ENCODE measurements around the gene OR51B6. TPM values are rescaled to one million over a fixed set of nuclear protein-coding genes. Genes with fewer than 3 reads are reported as not detected.
"Not testable (repeated sequence)": the region's sequence is repeated elsewhere in the genome, so short reads cannot be mapped to it uniquely, and the experiment has no call there.

Gene OR51B6
- polyA plus RNA-seq, 1 experiment = not detected

DNA sequence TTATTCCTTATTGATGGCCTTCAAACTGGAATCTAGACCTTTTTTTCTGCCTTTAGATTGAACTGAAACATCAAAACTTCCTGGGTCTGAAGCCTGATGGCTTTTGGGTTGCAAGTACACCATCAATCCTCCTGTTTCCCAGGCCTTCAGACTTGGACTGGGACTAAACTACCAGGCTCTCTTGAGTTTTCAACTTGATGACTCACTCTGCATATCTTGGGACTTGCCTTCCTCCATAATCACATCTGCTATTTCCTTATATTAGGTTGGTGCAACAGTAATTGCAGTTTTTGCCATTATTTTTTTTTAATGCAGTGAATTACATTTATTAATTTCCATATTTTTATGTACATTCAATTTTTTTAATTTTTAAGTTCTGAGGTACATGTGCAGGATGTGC, 15.0 kb upstream of the OR51B6 start:
- Histone ChIP-seq H3K27me3 (ENCODE audit: control insufficient read depth, insufficient read depth, low read length) (no peaks in the 10 kb centered on the region), H3K36me3 (ENCODE audit: control insufficient read depth, insufficient read depth, low read length) (no peaks in the 10 kb centered on the region), H3K4me3 (ENCODE audit: low read depth, low read length) (no peak overlapping the region)
- POLR2A ChIA-PET = no interaction called here
- CTCF ChIA-PET = interaction anchor here (0.8 kb wide), 1 partner anchor 94 kb away, joined by 3 read pairs; no protein-coding TSS in a partner anchor
- TF ChIP-seq, protein P1, sequence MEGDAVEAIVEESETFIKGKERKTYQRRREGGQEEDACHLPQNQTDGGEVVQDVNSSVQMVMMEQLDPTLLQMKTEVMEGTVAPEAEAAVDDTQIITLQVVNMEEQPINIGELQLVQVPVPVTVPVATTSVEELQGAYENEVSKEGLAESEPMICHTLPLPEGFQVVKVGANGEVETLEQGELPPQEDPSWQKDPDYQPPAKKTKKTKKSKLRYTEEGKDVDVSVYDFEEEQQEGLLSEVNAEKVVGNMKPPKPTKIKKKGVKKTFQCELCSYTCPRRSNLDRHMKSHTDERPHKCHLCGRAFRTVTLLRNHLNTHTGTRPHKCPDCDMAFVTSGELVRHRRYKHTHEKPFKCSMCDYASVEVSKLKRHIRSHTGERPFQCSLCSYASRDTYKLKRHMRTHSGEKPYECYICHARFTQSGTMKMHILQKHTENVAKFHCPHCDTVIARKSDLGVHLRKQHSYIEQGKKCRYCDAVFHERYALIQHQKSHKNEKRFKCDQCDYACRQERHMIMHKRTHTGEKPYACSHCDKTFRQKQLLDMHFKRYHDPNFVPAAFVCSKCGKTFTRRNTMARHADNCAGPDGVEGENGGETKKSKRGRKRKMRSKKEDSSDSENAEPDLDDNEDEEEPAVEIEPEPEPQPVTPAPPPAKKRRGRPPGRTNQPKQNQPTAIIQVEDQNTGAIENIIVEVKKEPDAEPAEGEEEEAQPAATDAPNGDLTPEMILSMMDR (IDR thresholded peaks at IDR 0.05; ENCODE audit: insufficient read depth, low read depth, low read length) = no peak
- no peak for DNase-seq (ENCODE audit: low read depth)

DNA sequence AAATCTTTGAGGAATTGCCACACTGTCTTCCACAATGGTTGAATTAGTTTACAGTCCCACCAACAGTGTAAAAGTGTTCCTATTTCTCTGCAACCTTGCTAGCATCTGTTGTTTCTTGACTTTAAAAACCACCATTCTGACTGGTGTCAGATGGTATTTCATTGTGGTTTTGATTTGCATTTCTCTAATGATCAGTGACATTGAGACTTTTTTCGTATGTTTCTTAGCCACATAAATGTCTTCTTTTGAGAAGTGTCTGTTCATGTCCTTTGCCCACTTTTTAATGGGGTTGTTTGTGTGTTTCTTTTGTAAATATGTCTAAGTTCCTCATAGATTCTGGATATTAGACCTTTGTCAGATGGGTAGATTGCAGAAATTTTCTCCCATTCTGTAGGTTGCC, 14.1 kb upstream of the OR51B6 start:
- H3K27me3 ChIP-seq (ENCODE audit: control insufficient read depth, insufficient read depth, low read length); DNase-seq (ENCODE audit: low read depth); H3K36me3 ChIP-seq (ENCODE audit: control insufficient read depth, insufficient read depth, low read length); H3K4me3 ChIP-seq (ENCODE audit: low read depth, low read length); CTCF ChIA-PET; POLR2A ChIA-PET: not testable (repeated sequence)

DNA sequence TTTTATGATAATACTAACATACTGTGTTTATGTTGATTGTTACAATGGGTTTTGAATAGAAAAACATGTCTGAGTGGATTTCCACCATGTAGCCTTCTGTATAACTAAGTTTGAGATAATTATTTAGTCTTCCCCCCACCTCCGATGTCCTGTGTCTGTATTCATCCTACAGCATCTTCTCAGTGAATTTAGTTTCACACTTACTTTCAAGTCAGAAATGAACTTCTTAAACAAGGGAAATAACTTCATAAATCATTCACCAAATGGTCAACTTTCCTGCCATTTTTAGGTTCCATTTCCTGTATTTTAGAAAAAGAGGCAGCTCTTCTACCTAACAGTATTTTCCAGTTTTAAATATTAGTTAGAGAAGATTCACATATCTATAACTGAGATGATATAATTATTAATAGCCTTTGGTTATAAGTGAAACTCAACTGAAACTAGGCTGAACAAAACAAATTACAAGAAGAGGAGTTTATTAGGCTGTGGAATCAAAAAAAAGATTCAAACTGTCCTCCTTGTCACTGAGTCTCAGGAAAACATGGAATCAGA, 11.5 kb upstream of the OR51B6 start:
- H3K36me3 ChIP-seq (ENCODE audit: control insufficient read depth, insufficient read depth, low read length) = no peaks in the 10 kb centered on the region
- H3K4me3 ChIP-seq (ENCODE audit: low read depth, low read length) = no peak overlapping the region
- no peak for DNase-seq (ENCODE audit: low read depth)
- TF ChIP-seq, protein P1 (IDR thresholded peaks at IDR 0.05; ENCODE audit: insufficient read depth, low read depth, low read length) = no peak
- POLR2A ChIA-PET = no interaction called here
- H3K27me3 ChIP-seq (ENCODE audit: control insufficient read depth, insufficient read depth, low read length) = no peaks in the 10 kb centered on the region
- CTCF ChIA-PET = no interaction called here

DNA sequence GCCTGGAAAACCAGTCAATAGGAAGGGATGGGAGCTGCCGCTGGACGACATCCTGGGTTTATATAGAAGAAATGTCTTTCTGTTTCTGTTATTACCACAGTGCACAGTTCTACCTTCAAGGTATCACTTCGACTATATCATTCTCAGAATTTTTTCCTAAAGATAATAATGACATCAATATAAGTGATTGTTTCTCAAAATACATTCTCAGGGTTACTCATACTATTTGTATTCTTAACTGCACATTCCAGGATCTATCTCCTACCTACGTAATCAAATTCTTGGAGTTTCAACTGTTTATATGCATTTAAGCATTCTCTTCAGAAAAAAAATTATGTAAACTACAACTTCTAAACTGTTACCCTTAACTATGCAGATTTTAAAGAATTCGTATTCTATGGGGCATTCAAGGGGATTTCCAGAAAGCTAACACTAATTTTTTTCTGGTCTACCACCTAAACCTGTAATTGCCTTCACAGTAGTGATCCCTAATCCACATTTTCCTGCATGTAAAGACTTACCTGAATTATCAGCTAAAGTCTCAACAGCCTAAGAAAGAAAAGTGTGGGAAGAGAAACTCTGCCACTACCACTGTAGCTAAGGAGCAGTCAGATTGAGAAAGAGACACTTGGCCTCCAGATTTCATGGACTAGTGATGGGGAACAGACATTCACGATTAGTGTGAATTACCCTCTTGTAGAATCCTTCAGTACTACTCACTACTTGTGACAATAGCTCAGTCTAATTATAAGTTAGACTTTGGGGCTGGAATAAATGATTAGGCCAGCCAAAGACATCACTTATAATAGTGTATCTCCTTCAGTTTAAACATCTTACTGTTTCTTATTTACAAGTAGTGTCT, 7.6 kb upstream of the OR51B6 start, which contains the start of gene OR51B5:
Gene OR51B5, minus strand, starts transcription at position 51 of the 862 bp plus-strand sequence. Its CDS starts 0 bp downstream, at position 51.
- Histone ChIP-seq H3K36me3 (ENCODE audit: control insufficient read depth, insufficient read depth, low read length) (no peaks in the 10 kb centered on the region), H3K27me3 (ENCODE audit: control insufficient read depth, insufficient read depth, low read length) (no peaks in the 10 kb centered on the region), H3K4me3 (ENCODE audit: low read depth, low read length) (no peak within 1 kb of the TSS)
- ChIA-PET POLR2A (no interaction called here), CTCF (interaction anchor here (0.5 kb wide), 1 partner anchor 219 kb away, joined by 3 read pairs; no protein-coding TSS in a partner anchor)
- DNase-seq (ENCODE audit: low read depth) = no peak
- TF ChIP-seq, protein P1 (IDR thresholded peaks at IDR 0.05; ENCODE audit: insufficient read depth, low read depth, low read length) = no peak

DNA sequence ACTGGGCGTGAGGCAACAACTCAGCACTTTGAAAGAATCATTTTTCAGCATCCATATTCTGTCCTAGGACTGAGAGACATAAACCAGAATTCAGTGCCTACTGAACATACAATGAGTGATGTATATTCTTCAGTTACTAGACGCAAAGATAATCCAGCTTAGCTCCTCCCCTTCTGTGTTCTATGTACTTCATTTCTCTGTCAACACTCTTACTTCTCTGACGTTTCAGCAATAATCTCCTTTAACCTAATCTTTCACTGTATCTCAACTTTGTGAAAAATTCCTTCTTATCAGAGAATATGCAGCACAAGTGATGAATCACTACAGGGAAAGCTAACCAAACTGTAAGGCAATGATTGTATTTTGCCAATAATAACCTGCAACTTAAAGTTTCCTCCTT, 5.5 kb upstream of the OR51B6 start:
- DNase-seq (ENCODE audit: low read depth) = no peak
- TF ChIP-seq, protein P1 (IDR thresholded peaks at IDR 0.05; ENCODE audit: insufficient read depth, low read depth, low read length) = no peak
- ChIA-PET CTCF (interaction anchor here (0.6 to 1.3 kb wide), 4 partner anchors 9 to 133 kb away, joined by 3 to 4 read pairs (median 3); no protein-coding TSS in a partner anchor), POLR2A (no interaction called here)
- Histone ChIP-seq H3K4me3 (ENCODE audit: low read depth, low read length) (no peak overlapping the region), H3K27me3 (ENCODE audit: control insufficient read depth, insufficient read depth, low read length) (no peaks in the 10 kb centered on the region), H3K36me3 (ENCODE audit: control insufficient read depth, insufficient read depth, low read length) (no peaks in the 10 kb centered on the region)

Measured in BJ (cell line).